Measurements from ENCODE around the gene TEX12. TPM values are rescaled to one million over a fixed set of nuclear protein-coding genes. Genes with fewer than 3 reads are reported as not detected.

TEX12 gene
- total RNA-seq, 1 donor from 2014 or later, result not detected

- no peak overlapping the region for H3K4me3 Mint-ChIP-seq (ENCODE audit: unreplicated experiment)
- DNase-seq, result no peak
- no peaks in the 10 kb centered on the region for H3K4me1 Mint-ChIP-seq (ENCODE audit: low read depth, unreplicated experiment)
- H3K27ac Mint-ChIP-seq (ENCODE audit: unreplicated experiment), result no peak overlapping the region
- no peaks in the 10 kb centered on the region for H3K36me3 Mint-ChIP-seq (ENCODE audit: unreplicated experiment)
- no peaks in the 10 kb centered on the region for H3K27me3 Mint-ChIP-seq (ENCODE audit: unreplicated experiment)
- H3K9me3 Mint-ChIP-seq (ENCODE audit: unreplicated experiment), result no peaks in the 10 kb centered on the region
- no peak for TF ChIP-seq CTCF (IDR thresholded peaks at IDR 0.05; ENCODE audit: partially characterized antibody, unreplicated experiment)
Observed at GRCh38 chr11:112128483-112129121, 38.6 kb upstream of the TEX12 start.

GRCh38 chr11:112129656-112130055 is 37.5 kb upstream of the TEX12 start:
- H3K27me3 Mint-ChIP-seq (ENCODE audit: unreplicated experiment), result no peaks in the 10 kb centered on the region
- no peaks in the 10 kb centered on the region for H3K36me3 Mint-ChIP-seq (ENCODE audit: unreplicated experiment)
- no peak for TF ChIP-seq CTCF (IDR thresholded peaks at IDR 0.05; ENCODE audit: partially characterized antibody, unreplicated experiment)
- no peak overlapping the region for H3K27ac Mint-ChIP-seq (ENCODE audit: unreplicated experiment)
- H3K4me3 Mint-ChIP-seq (ENCODE audit: unreplicated experiment), result no peak overlapping the region
- no peaks in the 10 kb centered on the region for H3K9me3 Mint-ChIP-seq (ENCODE audit: unreplicated experiment)
- DNase-seq, result no peak
- no peaks in the 10 kb centered on the region for H3K4me1 Mint-ChIP-seq (ENCODE audit: low read depth, unreplicated experiment)

GRCh38 chr11:112132737-112133136 is 34.4 kb upstream of the TEX12 start:
- H3K36me3 Mint-ChIP-seq (ENCODE audit: unreplicated experiment), result no peaks in the 10 kb centered on the region
- no peak for DNase-seq
- TF ChIP-seq CTCF (IDR thresholded peaks at IDR 0.05; ENCODE audit: partially characterized antibody, unreplicated experiment), result no peak
- no peaks in the 10 kb centered on the region for H3K9me3 Mint-ChIP-seq (ENCODE audit: unreplicated experiment)
- H3K27ac Mint-ChIP-seq (ENCODE audit: unreplicated experiment), result no peak overlapping the region
- no peaks in the 10 kb centered on the region for H3K4me1 Mint-ChIP-seq (ENCODE audit: low read depth, unreplicated experiment)
- no peak overlapping the region for H3K4me3 Mint-ChIP-seq (ENCODE audit: unreplicated experiment)
- H3K27me3 Mint-ChIP-seq (ENCODE audit: unreplicated experiment), result no peaks in the 10 kb centered on the region

- no peak for DNase-seq
- no peaks in the 10 kb centered on the region for H3K36me3 Mint-ChIP-seq (ENCODE audit: unreplicated experiment)
Observed at GRCh38 chr11:112134473-112134872, 32.7 kb upstream of the TEX12 start.

More at GRCh38 chr11:112134473-112134872, 32.7 kb upstream of the TEX12 start:
- Mint-ChIP-seq H3K27me3 (ENCODE audit: unreplicated experiment) (no peaks in the 10 kb centered on the region), H3K9me3 (ENCODE audit: unreplicated experiment) (no peaks in the 10 kb centered on the region), H3K27ac (ENCODE audit: unreplicated experiment) (no peak overlapping the region), H3K4me3 (ENCODE audit: unreplicated experiment) (no peak overlapping the region), H3K4me1 (ENCODE audit: low read depth, unreplicated experiment) (no peaks in the 10 kb centered on the region)
- TF ChIP-seq CTCF (IDR thresholded peaks at IDR 0.05; ENCODE audit: partially characterized antibody, unreplicated experiment), result no peak

Measured in glutamatergic neuron (in vitro differentiated cells).